HG03097 (cell line): Measurements from ENCODE around the gene DGCR2.

Experiments used
- ATAC-seq: cut with Tn5 transposase; IDR thresholded peaks from one replicate; pipeline ENCODE4 v1.9.1; 2021; ENCODE audit not compliant: unreplicated experiment, low FRiP score

DGCR2 gene

DNA sequence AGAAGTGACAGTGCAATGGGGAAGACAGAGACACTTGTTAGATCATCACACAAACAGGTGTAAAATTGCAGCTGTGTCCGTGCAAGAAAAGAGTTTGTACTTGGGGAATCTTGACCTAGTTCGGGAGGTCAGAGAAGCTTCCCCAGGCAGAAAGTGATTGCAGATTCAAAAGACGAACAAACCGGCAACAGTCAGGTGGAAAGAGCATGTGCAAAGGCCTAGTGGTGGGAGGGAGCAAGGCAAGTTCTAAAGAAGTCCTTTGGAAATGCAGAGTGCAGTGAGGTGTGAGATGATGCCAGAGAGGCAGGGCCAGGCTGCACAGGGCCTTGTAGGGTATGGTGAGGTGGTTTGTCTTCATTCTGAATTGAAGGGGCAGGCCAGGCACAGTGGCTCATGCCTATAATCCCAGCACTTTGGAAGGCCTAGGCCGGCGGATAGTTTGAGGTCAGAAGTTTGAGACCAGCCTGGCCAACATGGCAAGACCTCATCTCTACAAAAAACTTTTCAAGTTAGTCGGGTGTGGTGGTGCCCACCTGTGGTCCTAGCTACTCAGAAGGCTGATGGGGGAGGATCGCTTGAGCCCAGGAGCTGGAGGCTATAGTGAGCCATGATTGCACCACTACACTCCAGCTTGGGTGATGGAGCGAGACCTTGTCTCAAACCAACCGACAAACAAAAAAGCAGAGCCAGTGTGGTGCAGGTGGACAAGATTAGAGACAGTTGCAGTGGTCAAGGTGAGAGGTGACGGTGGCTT is 24.2 kb upstream of the DGCR2 start:
- no peak for ATAC-seq

- peak; percentile 7 for ATAC-seq
Measured at GRCh38 chr22:19143967-19144400, 21.8 kb upstream of the DGCR2 start.

- no peak for ATAC-seq
Measured at GRCh38 chr22:19143212-19143611, 21.0 kb upstream of the DGCR2 start.

GRCh38 chr22:19142394-19142793 is 20.2 kb upstream of the DGCR2 start:
- ATAC-seq, result no peak

DNA sequence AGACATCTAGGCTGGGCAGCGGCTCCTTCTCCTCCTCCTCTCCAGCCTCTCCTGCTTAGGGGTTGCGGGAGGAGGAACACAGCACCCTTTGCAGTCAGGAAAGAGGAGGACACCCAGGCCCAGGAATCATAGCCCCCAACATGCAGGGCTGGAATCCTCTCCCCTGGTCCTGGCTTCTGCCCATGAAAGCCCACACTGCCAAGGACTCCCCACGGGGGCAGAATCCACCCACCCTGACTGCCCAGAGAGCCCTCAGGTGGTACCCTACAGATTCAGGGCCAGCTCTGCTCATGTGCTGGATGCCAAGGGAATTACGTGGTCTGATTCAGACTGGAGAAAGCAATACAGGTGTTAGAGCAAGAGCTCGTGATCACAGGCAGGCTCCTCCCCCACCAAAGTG is 17.8 kb upstream of the DGCR2 start:
- no peak for ATAC-seq

DNA sequence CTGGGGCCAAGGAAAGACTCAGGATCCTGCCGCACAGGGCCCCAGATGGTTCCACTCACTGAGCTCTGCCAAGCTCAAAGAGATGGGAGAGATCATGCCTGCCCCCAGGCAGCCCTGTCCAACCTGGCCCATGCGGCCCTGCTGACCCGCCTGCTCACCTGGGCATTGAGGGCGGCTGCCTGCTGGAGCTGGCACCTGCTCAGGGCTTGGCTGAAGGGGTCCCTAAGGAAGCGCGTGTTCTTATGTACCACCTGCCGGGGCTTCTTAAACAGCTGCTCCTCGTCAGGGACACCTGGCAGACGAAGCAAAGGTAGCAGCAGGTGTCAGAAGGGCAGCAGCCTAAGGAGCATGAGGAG is 16.8 kb upstream of the DGCR2 start:
- no peak for ATAC-seq

DNA sequence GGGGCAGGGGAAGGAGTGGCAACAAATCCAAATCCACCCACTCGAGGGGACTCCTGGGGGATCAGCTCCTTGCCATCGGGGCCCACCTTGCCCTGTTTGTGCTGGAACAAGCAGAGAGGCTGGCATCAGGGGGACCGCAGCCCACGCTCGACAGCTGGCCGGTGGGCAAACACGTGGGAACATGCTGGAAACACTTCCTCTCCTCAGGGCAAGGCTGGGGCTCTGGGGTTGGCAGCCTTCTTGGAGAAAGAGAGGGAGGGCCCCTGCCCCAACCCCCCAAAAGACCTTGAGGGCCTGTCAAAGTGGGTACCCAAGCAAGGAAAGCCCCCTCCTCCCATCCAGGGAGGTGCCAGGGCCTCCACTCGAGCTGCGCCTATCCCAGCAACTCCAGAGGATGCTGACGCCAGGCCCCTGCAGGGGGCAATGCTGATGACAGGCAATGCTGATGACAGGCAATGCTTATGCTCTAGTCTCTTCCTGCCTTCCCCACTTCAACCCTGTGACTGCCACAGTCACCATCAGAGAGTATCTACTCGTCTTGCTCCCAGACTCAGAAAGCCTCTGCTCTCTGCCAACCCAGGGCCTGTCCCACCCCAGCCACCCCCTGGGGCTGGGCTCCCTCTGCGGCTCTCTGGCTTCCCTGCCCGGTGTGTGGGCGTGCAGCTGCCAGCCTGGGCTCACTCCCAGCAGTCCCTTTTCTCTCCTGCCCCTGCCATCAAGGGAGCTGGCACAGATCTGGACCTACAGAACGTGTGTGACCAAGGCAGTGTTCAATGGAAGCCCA is 16.2 kb upstream of the DGCR2 start:
- no peak for ATAC-seq

- ATAC-seq, result no peak
Measured at GRCh38 chr22:19137384-19138216, 15.4 kb upstream of the DGCR2 start.

GRCh38 chr22:19136915-19137314 is 14.7 kb upstream of the DGCR2 start:
- no peak for ATAC-seq

GRCh38 chr22:19134874-19135273 is 12.7 kb upstream of the DGCR2 start:
- no peak for ATAC-seq

DNA sequence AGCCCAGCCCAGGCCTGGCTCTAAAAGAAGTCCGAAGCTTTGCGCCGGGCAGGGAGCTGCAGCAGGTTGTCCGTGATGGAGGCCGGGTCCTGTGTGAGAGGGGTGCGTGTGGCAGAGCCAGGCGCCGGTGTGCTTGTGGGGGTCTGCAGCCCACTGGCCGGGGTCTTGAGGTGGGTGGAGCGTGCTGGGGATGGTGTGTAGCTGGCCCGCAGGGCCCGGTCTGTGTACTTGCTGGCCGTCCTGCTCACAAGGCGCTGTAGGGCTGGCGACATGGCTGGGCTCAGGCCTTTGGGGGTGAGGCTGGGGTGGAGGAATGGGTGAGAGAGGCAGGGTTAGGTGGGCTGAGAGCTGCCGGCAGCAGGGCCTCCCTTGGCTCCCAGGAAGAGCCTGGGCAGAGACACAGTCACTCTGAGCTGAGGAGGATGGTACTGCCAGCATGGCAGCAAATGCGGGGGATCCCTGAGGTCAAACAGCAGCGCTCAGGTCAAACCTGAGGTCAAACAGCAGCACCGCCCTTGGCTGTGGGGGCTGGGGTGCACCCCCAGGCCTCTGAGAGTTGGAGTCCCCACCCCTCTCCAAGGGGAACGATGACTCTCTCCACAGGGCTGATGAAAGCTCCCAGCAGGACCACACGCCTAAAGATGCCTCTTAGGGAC is 12.1 kb upstream of the DGCR2 start:
- ATAC-seq, result no peak

- no peak for ATAC-seq
Measured at GRCh38 chr22:19133561-19133960, 11.3 kb upstream of the DGCR2 start.

- no peak for ATAC-seq
Measured at GRCh38 chr22:19132693-19133400, 10.6 kb upstream of the DGCR2 start.

GRCh38 chr22:19132153-19132552 is 9.9 kb upstream of the DGCR2 start:
- ATAC-seq, result no peak

GRCh38 chr22:19131685-19132015 is 9.4 kb upstream of the DGCR2 start:
- ATAC-seq, result no peak

- no peak for ATAC-seq
Measured at GRCh38 chr22:19130959-19131684, 8.9 kb upstream of the DGCR2 start, which contains the start of gene TSSK2. TSSK2 (plus strand) TSS chr22:19131308; CDS start chr22:19131400, 92 bp downstream.

DNA sequence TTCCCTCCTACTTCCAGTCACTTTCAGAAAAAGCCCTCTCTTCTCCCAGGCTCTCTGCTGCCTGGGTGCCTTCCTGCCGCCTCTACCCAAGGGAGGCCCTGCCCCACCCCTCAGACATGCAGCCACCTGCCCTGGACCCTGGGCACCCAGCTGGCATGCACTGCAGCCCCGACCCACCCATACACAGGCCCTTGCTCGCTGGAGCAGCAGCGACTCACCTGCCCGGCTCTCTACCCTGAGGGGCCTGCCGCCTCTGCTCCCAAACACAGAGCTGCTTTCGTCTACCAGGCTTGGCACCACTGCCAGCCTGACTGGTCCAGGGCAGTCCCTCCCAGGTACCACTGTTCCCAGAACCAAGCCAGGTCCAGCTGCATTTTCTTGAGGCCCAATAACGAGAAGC is 7.7 kb upstream of the DGCR2 start:
- ATAC-seq, result no peak

DNA sequence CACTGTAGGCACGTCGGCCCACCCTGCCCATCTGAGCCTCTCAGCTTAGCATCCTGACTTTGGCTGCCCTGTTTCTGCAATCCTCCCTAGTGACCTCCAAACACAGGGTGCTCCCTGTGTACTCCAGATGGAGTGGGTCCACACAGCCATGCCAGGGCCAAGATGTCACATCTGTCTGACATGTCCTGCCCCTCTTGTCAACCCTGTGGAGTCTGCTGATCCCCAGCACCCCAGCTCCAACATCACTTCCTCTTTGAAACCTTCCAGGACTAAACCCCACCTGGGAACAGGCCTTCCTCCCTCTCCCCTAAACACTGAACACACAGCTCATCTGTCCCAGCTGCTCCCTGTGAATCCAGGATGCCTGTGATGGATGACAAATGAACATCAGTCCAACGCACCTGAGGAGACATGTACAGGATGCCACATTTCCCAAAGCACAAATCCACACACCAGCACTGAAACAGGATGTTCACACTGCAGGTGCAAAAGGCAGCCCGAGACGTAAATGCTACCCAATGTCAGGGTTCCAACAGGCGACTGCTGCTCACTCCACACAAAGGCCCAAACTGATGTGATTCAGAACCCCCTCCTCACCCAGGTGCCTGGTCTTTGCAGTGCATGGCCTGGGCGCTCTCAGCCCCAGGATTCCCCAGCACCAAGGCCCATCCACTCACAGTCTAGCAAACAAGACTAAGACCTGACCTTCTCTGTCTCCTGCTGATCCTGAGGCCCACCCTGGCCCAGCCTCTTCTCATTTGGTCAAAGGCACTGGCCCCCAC is 6.9 kb upstream of the DGCR2 start:
- no peak for ATAC-seq

DNA sequence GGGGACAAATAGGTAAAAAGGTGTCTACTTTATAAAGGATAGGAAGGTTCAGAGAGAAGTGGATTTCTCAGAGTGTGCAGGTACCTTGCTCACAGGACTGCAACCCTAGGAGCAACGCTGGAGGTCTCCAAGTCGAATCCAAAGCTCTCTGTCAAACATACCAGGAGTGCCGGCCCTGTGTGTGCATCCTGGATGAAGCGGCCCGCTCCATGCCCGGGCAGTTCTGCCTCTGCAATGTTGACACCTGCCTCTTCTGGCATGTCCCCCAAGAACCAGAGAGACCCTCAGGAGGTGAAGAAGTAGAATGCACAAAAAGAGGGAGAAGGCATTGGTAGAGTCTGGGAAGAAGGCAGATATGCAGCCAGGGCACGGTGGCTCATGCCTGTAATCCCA is 5.8 kb upstream of the DGCR2 start:
- ATAC-seq, result no peak
